GM18907 (cell line): ENCODE results near the gene SYCE3.
"Not testable (repeated sequence)": the region's sequence is repeated elsewhere in the genome, so short reads cannot be mapped to it uniquely, and the experiment has no call there.

Experiments used
- ATAC-seq: cut with Tn5 transposase; IDR thresholded peaks from one replicate; pipeline ENCODE4 v1.9.1; 2021; ENCODE audit warnings: mild to moderate bottlenecking, moderate library complexity; ENCODE audit not compliant: unreplicated experiment

The SYCE3 gene

GRCh38 chr22:50562523-50563412, at the start of gene SYCE3:
TSS of gene SYCE3 (minus strand) at chr22:50562919. CDS start at chr22:50556405, 6,514 bp downstream.
- peak; percentile 86 for ATAC-seq

GRCh38 chr22:50612168-50612527, 49.4 kb upstream of the SYCE3 start:
- no peak for ATAC-seq

- ATAC-seq = no peak
These were observed 48.8 kb upstream of the SYCE3 start for GRCh38 chr22:50611341-50612060.

- ATAC-seq = no peak
These were observed 47.9 kb upstream of the SYCE3 start for GRCh38 chr22:50610581-50610980.

GRCh38 chr22:50610041-50610451, 47.3 kb upstream of the SYCE3 start:
- no peak for ATAC-seq

- no peak for ATAC-seq
These were observed 46.9 kb upstream of the SYCE3 start for GRCh38 chr22:50609599-50609998.

GRCh38 chr22:50608996-50609395, 46.3 kb upstream of the SYCE3 start:
- no peak for ATAC-seq

GRCh38 chr22:50608058-50608840, 45.5 kb upstream of the SYCE3 start:
- ATAC-seq = not testable (repeated sequence)

- no peak for ATAC-seq
These were observed 44.9 kb upstream of the SYCE3 start for GRCh38 chr22:50607659-50608020.

GRCh38 chr22:50606946-50607658, 44.4 kb upstream of the SYCE3 start:
- no peak for ATAC-seq

GRCh38 chr22:50606165-50606945, 43.6 kb upstream of the SYCE3 start:
- no peak for ATAC-seq

GRCh38 chr22:50605613-50606074, 42.9 kb upstream of the SYCE3 start:
- no peak for ATAC-seq

- no peak for ATAC-seq
These were observed 42.4 kb upstream of the SYCE3 start for GRCh38 chr22:50605002-50605612.

- no peak for ATAC-seq
These were observed 41.7 kb upstream of the SYCE3 start for GRCh38 chr22:50604256-50605001.

GRCh38 chr22:50603511-50604255, 41.0 kb upstream of the SYCE3 start:
- ATAC-seq = no peak

GRCh38 chr22:50602338-50602700, 39.6 kb upstream of the SYCE3 start:
- ATAC-seq = no peak

GRCh38 chr22:50601669-50602337, 39.1 kb upstream of the SYCE3 start:
- no peak for ATAC-seq
